K562 (cell line): ENCODE data around the gene LRMDA. TPM values are rescaled to one million over a fixed set of nuclear protein-coding genes. Genes with fewer than 3 reads are reported as not detected.

Source experiments
- ATAC-seq: fragments of 200-7000 bp; cut with Tn5 transposase; 3 replicates; pipeline ENCODE4 v1.9.1; 2020; ENCODE audit warnings: moderate library complexity
- BruUV-seq: library from RNA; stranded (reverse); fragments of 400-500 nt; replicated peaks from 2 replicates; lab custom pipeline; 2021; lab: Mats Ljungman, UMichigan
- CTCF ChIA-PET: fragments of 300-600 bp; formaldehyde crosslinking; extraction: SDS; loops from one replicate; lab custom pipeline; 2021; ENCODE audit warnings: low intra/inter-chr PET ratio; lab: Yijun Ruan, JAX
- POLR2A ChIA-PET: fragments of 300-600, 350-650 bp; sonication (Branson Sonifier 250); formaldehyde crosslinking; extraction: SDS; loops from one replicate; lab custom pipeline; 2021; ENCODE audit warnings: antibody characterized with exemption, inconsistent platforms; lab: Yijun Ruan, JAX
- DNase-seq, 4 experiments: peaks; one replicate each; pipeline versions ENCODE4 v3.0.0 to v3.0.0-alpha.2; 2011 to 2018; ENCODE audit warnings: low spot score in 3 of 4, mixed read lengths in 3 of 4; ENCODE audit errors: extremely low read depth in 1 of 4
- FAIRE-seq: peaks from 2 replicates; lab custom pipeline; 2011; peaks lifted over from hg19 to GRCh38; lab: Jason Lieb, UNC
- H2AFZ ChIP-seq: 2 replicates; pipeline ENCODE4 v1.6.0; 2011; ENCODE audit warnings: low read depth, low read length, control low read depth, inconsistent platforms
- H3K27ac ChIP-seq: fragments of 200-600 bp; 3 replicates; pipeline ENCODE4 v1.8.0; 2011; ENCODE audit warnings: low read depth, mild to moderate bottlenecking, control low read depth, inconsistent platforms, low read length, moderate library complexity, mixed read lengths; ENCODE audit errors: extremely low read depth
- H3K27me3 ChIP-seq, 2 experiments: fragments of 300-600 bp in 1 of 2; 2 replicates in 1 of 2; 3 replicates in 1 of 2; pipeline versions ENCODE4 v1.6.0 to v1.8.0; 2011; ENCODE audit warnings: inconsistent platforms in 2 of 2, low read length in 2 of 2, mild to moderate bottlenecking in 1 of 2, mixed read lengths in 1 of 2, moderate library complexity in 1 of 2; ENCODE audit not compliant: control insufficient read depth in 2 of 2, insufficient read depth in 2 of 2
- H3K36me3 ChIP-seq: fragments of 300-600 bp; 3 replicates; pipeline ENCODE4 v1.8.0; 2011; ENCODE audit warnings: mild to moderate bottlenecking, low read length, inconsistent platforms; ENCODE audit not compliant: control insufficient read depth, insufficient read depth
- H3K4me1 ChIP-seq, 2 experiments: fragments of 200-600 bp in 1 of 2; replicated peaks in 1 of 2; 2 replicates in 1 of 2; 3 replicates in 1 of 2; pipeline versions ENCODE4 v1.5.1 to v1.8.0; 2011; ENCODE audit warnings: inconsistent platforms in 2 of 2, low read length in 2 of 2, mild to moderate bottlenecking in 1 of 2, mixed read lengths in 1 of 2, moderate library complexity in 1 of 2; ENCODE audit not compliant: control insufficient read depth in 2 of 2, insufficient read depth in 2 of 2
- H3K4me2 ChIP-seq: 2 replicates; pipeline ENCODE4 v1.6.1; 2011; ENCODE audit warnings: low read length, control low read depth, inconsistent platforms, mixed read lengths; ENCODE audit not compliant: insufficient read depth
- H3K4me3 ChIP-seq: fragments of 200-600 bp; sonication (generic), shearing (Covaris generic); 2 replicates; pipeline ENCODE4 v1.5.1; 2016; ENCODE audit warnings: control low read depth, inconsistent platforms
- H3K79me2 ChIP-seq: fragments of 200-600 bp; 3 replicates; pipeline ENCODE4 v1.8.0; 2011; ENCODE audit warnings: low read length, inconsistent platforms; ENCODE audit not compliant: control insufficient read depth, insufficient read depth
- H3K9ac ChIP-seq, 2 experiments: 2 replicates each; pipeline versions ENCODE4 v1.6.0 to v1.6.1; 2011; ENCODE audit warnings: low read depth in 2 of 2, low read length in 2 of 2, control low read depth in 1 of 2, inconsistent platforms in 1 of 2, mild to moderate bottlenecking in 1 of 2, mixed read lengths in 1 of 2; ENCODE audit not compliant: insufficient read depth in 1 of 2
- H3K9me1 ChIP-seq: one replicate; pipeline ENCODE4 v1.6.0; 2011; ENCODE audit warnings: inconsistent platforms, mild to moderate bottlenecking, low read length, moderate library complexity; ENCODE audit not compliant: control insufficient read depth, insufficient read depth
- H3K9me3 ChIP-seq: replicated peaks from 2 replicates; pipeline ENCODE4 v1.5.1; 2011; ENCODE audit warnings: low read depth, low read length, inconsistent platforms; ENCODE audit not compliant: control insufficient read depth, insufficient read depth
- H4K20me1 ChIP-seq: replicated peaks from 2 replicates; pipeline ENCODE4 v1.6.1; 2011; ENCODE audit warnings: low read length, inconsistent platforms, mixed read lengths; ENCODE audit not compliant: control insufficient read depth, insufficient read depth
- CBX8 ChIP-seq: fragments of 200-600 bp; sonication (generic); IDR thresholded peaks from 2 replicates; pipeline ENCODE4 v1.6.1; 2012; ENCODE audit warnings: borderline replicate concordance, mixed run types, low read depth, mild to moderate bottlenecking, moderate library complexity, mixed read lengths, low read length, control low read depth, inconsistent platforms; ENCODE audit not compliant: poor library complexity, severe bottlenecking; ENCODE audit errors: extremely low read depth
- ESRRA ChIP-seq: fragments of 450-650 bp; IDR thresholded peaks from 2 replicates; pipeline ENCODE4 v1.6.1; 2014; ENCODE audit warnings: low read depth, mild to moderate bottlenecking, moderate library complexity, borderline replicate concordance
- HLTF ChIP-seq: fragments of 450-650 bp; IDR thresholded peaks from 2 replicates; pipeline ENCODE4 v1.6.1; 2016
- NFATC3 ChIP-seq: fragments of 450-650 bp; IDR thresholded peaks from 2 replicates; pipeline ENCODE4 v1.6.1; 2017; ENCODE audit warnings: mild to moderate bottlenecking
- SIRT6 ChIP-seq: IDR thresholded peaks from one replicate; pipeline ENCODE4 v1.6.1; 2012; ENCODE audit warnings: low read depth, mild to moderate bottlenecking, control low read depth, inconsistent platforms, low read length, moderate library complexity
- SPI1 ChIP-seq: IDR thresholded peaks from 2 replicates; pipeline ENCODE4 v1.6.1; 2011; ENCODE audit warnings: low read depth, low read length, control low read depth, borderline replicate concordance
- ZNF282 ChIP-seq: sonication (generic); formaldehyde crosslinking; IDR thresholded peaks from 2 replicates; pipeline ENCODE4 v1.8.1; 2023; ENCODE audit warnings: missing genetic modification reagents
- ZNF551 ChIP-seq: fragments of 250-450 bp; sonication (Bioruptor Pico); IDR thresholded peaks from 2 replicates; pipeline ENCODE4 v1.5.0; 2021; ENCODE audit warnings: mild to moderate bottlenecking, moderate library complexity
- ZNF75A ChIP-seq: fragments of 450-650 bp; formaldehyde crosslinking; IDR thresholded peaks from 2 replicates; pipeline ENCODE4 v1.4.0; 2020; ENCODE audit warnings: mild to moderate bottlenecking
- WGBS: fragments of 100-300 bp; shearing (Covaris generic); methylation state at CpG from one replicate; pipeline ENCODE4 v1.1.6; 2016; ENCODE audit warnings: low coverage, mixed read lengths; ENCODE audit not compliant: insufficient coverage; ENCODE audit errors: missing lambda C conversion rate; 5-methylcytosine and 5-hydroxymethylcytosine counted together
- in situ Hi-C: fragments of 300-500 bp; cut with MboI; formaldehyde crosslinking; loops from 4 replicates; pipeline ENCODE4 v1.15.0; 2018; ENCODE audit warnings: inconsistent platforms, mixed read lengths
- intact Hi-C: fragments of 100-400 bp; cut with micrococcal nuclease; formaldehyde crosslinking; loops from 2 replicates; pipeline ENCODE4 v1.14.2; 2022
- polyA plus RNA-seq, 8 experiments: library from polyadenylated mRNA; depleted of rRNA in 4 of 8; stranded (reverse) in 5 of 8; unstranded in 3 of 8; fragments of >200 nt; fragmentation: Nextera tagmentation in 2 of 8; fragmentation: Illumina TruSeq in 1 of 8; extraction: Ambion mirVana in 2 of 8; extraction: Trizol in 1 of 8; gene quantifications; 2 replicates each; pipeline versions ENCODE4 v1.2.1 to v1.2.3, GENCODE V29; 2011 to 2014; ENCODE audit warnings: inconsistent platforms in 1 of 8, missing spikeins in 1 of 8
- total RNA-seq, 7 experiments: library from RNA; depleted of rRNA in 6 of 7; stranded (reverse); fragments of >200 nt in 6 of 7; fragmentation: Illumina TruSeq in 2 of 7; extraction: Trizol in 2 of 7; gene quantifications; 2 replicates each; pipeline versions ENCODE4 v1.2.1 to v1.2.3, GENCODE V29; 2011 to 2021; ENCODE audit warnings: low replicate concordance in 1 of 7
- TF ChIP-seq, protein P1 (sequence below): fragments of 450-650 bp; IDR thresholded peaks from 2 replicates; pipeline ENCODE4 v1.6.1; 2016

Gene LRMDA
- total and polyA plus RNA-seq, 9 of the 15 experiments (the other 6 are each of a cell fraction or from before 2014, with no cell fraction given) = 0.25 TPM; not detected in 8

DNA sequence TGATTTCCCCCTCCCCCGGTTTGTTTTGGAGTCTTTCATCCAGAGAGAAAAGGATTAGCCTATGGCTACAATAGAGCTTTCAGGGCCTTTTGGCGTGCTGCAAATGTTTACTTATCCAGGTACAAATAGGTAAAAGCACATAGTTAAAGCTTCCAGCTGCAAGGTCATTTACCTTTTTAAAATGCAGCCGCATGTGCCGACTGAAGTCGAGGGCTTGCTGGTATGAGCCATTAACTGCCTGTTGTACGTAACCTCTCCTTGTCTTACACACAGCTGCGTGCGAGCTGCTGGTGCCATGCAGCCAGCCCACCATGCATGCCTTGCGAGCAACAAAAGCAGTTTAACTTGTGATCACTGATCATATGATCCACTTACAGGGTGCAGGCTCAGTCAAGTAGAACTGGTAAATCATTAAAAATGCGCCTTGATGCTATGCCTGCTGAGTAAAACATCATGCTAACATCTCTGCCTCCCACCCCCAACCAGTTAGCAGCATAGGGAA is 866.4 kb downstream of the LRMDA start (continued):
- TF ChIP-seq ZNF75A (no peak), SIRT6 (no peak), ZNF282 (no peak), HLTF (no peak), SPI1 (no peak), ESRRA (no peak), CBX8 (no peak), NFATC3 (no peak)
- TF ChIP-seq, protein P1, sequence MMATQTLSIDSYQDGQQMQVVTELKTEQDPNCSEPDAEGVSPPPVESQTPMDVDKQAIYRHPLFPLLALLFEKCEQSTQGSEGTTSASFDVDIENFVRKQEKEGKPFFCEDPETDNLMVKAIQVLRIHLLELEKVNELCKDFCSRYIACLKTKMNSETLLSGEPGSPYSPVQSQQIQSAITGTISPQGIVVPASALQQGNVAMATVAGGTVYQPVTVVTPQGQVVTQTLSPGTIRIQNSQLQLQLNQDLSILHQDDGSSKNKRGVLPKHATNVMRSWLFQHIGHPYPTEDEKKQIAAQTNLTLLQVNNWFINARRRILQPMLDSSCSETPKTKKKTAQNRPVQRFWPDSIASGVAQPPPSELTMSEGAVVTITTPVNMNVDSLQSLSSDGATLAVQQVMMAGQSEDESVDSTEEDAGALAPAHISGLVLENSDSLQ = no peak

DNA sequence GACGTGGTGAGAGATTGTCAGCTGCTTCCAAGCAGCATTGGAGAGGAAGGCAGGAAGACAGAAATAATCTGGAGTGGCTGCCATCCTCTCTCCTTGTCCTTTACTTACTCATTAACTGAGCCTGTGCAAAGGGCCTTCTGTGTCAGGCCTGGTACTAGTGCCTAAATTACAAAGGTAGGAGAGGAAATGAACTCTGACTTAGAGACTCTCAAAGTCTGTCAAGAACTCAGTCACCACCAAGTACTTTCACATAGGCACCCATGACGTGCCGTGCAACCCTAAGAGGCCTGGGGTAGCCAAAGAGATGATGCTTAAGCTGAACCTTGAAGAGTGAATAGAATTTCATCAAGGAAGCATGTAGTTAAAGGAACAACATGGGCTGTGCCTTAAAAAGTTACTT is 866.9 kb downstream of the LRMDA start:
- WGBS = 3% methylated on average over 3 of the region's 3 CpGs
- ChIA-PET POLR2A (no interaction called here), CTCF (no interaction called here)
- in situ Hi-C loops = no loop called here
- Histone ChIP-seq H2AFZ (no peak overlapping the region), H3K4me2 (no peak overlapping the region), H4K20me1 (no peaks in the 10 kb centered on the region), H3K27ac (no peak overlapping the region), H3K9me3 (no peaks in the 10 kb centered on the region), H3K4me1 (no peaks in the 10 kb centered on the region), H3K9ac (no peak overlapping the region), H3K27me3 (no peaks in the 10 kb centered on the region), H3K79me2 (no peaks in the 10 kb centered on the region), H3K4me3 (no peak overlapping the region), H3K36me3 (no peaks in the 10 kb centered on the region), H3K9me1 (no peaks in the 10 kb centered on the region)
- DNase-seq (no peak), ATAC-seq (no peak), FAIRE-seq (no peak)
- no TSS peak for BruUV-seq
- no peak for TF ChIP-seq ZNF551
- intact Hi-C loops = no loop called here
